ENCODE data around the gene TRIM37. TPM values are rescaled to one million over a fixed set of nuclear protein-coding genes. Genes with fewer than 3 reads are reported as not detected.

TRIM37 gene
- polyA plus RNA-seq, 1 of the 3 experiments (the other 2 are of a cell fraction): 20.5 TPM

GRCh38 chr17:59018019-59018418 lies 88.7 kb downstream of the TRIM37 start:
- peaks cover 6% of the 10 kb centered on the region for H3F3A ChIP-seq (replicated peaks; ENCODE audit: insufficient read depth)
- H3K4me3 ChIP-seq (ENCODE audit: low read depth in 2 of 2, low read length in 1 of 2): no peak overlapping the region
- no peaks in the 10 kb centered on the region for H3K9me2 ChIP-seq
- H4K20me1 ChIP-seq (ENCODE audit: insufficient read depth): no peaks in the 10 kb centered on the region
- H3K27me3 ChIP-seq (ENCODE audit: insufficient read depth): no peaks in the 10 kb centered on the region
- H3K4me2 ChIP-seq: no peak overlapping the region
- H3K4me1 ChIP-seq (ENCODE audit: control insufficient read depth in 1 of 2, insufficient read depth in 2 of 2, low read depth in 1 of 2, low read length in 1 of 2): no peaks in the 10 kb centered on the region
- no peak overlapping the region for H3K27ac ChIP-seq (ENCODE audit: low read depth in 2 of 2, low read length in 1 of 2)
- TF ChIP-seq RFX5 (IDR thresholded peaks at IDR 0.05; ENCODE audit: low read length) (no peak), ELF1 (IDR thresholded peaks at IDR 0.05) (no peak), FOXM1 (IDR thresholded peaks at IDR 0.05; ENCODE audit: low read depth) (no peak), TEAD4 (IDR thresholded peaks at IDR 0.05; ENCODE audit: borderline replicate concordance, insufficient read depth) (no peak), TCF12 (IDR thresholded peaks at IDR 0.05) (no peak), MAX (IDR thresholded peaks at IDR 0.05; ENCODE audit: low read depth) (no peak), MXI1 (IDR thresholded peaks at IDR 0.05; ENCODE audit: low read depth, low read length) (no peak), RCOR1 (IDR thresholded peaks at IDR 0.05; ENCODE audit: low read length) (no peak), FOSL2 (IDR thresholded peaks at IDR 0.05; ENCODE audit: borderline replicate concordance, low read depth) (no peak), POLR2AphosphoS5 (IDR thresholded peaks at IDR 0.05; ENCODE audit: low read depth, low read length) (no peak), USF1 (IDR thresholded peaks at IDR 0.05; ENCODE audit: borderline replicate concordance, low read depth) (no peak), TAF1 (IDR thresholded peaks at IDR 0.05; ENCODE audit: borderline replicate concordance, low read depth, low read length) (no peak)
- POLR2A ChIA-PET: interaction anchor here (1.1 kb wide), 1 partner anchor 300 kb away, joined by 3 read pairs; no protein-coding TSS in a partner anchor
- 79% methylated on average over 1 of the region's 1 CpG for WGBS (ENCODE audit: low lambda C conversion rate)
- no peak overlapping the region for H2AFZ ChIP-seq (ENCODE audit: low read depth)
- peaks cover 22% of the 10 kb centered on the region; the same call in 1 of the 2 replicates for H3K79me2 ChIP-seq (ENCODE audit: insufficient read depth)
- H3K9ac ChIP-seq: no peak overlapping the region
- H3K36me3 ChIP-seq (replicated peaks in 1 of 2; ENCODE audit: control insufficient read depth in 1 of 2, insufficient read depth in 2 of 2, low read length in 1 of 2): peaks cover 9 to 54% of the 10 kb centered on the region in 2 experiments
- CTCF ChIA-PET: interaction anchor here (0.6 to 2.9 kb wide), 3 partner anchors 12 to 623 kb away, joined by 3 to 18 read pairs (median 9); no protein-coding TSS in a partner anchor
- H3K9me3 ChIP-seq: no peaks in the 10 kb centered on the region
- DNase-seq: no peak

DNA sequence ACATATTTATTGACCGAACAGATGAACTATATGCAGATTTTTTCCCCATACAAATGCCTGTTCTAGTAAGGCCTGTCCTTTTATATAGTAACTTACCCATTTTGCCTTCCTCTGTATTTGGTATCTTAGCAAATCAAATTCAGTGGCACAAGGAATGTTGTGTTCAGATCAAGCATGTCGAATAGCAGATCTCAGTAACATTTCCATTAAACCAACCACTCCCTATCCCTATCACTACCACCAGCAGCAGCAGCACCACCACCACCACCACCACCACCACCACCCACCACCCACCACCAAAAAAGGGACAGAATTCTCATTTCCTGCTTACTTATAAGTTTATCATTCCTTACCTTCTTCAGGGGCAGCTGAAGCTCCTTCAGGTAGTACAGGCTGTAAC lies 94.7 kb downstream of the TRIM37 start:
- Histone ChIP-seq H2AFZ (ENCODE audit: low read depth) (no peak overlapping the region), H3F3A (replicated peaks; ENCODE audit: insufficient read depth) (peaks cover 11% of the 10 kb centered on the region), H3K27me3 (ENCODE audit: insufficient read depth) (no peaks in the 10 kb centered on the region), H3K9ac (no peak overlapping the region), H3K79me2 (ENCODE audit: insufficient read depth) (no peaks in the 10 kb centered on the region), H4K20me1 (ENCODE audit: insufficient read depth) (no peaks in the 10 kb centered on the region), H3K4me2 (no peak overlapping the region), H3K9me2 (no peaks in the 10 kb centered on the region), H3K4me3 (ENCODE audit: low read depth in 2 of 2, low read length in 1 of 2) (no peak overlapping the region), H3K9me3 (no peaks in the 10 kb centered on the region), H3K4me1 (ENCODE audit: control insufficient read depth in 1 of 2, insufficient read depth in 2 of 2, low read depth in 1 of 2, low read length in 1 of 2) (no peaks in the 10 kb centered on the region), H3K36me3 (replicated peaks in 1 of 2; ENCODE audit: control insufficient read depth in 1 of 2, insufficient read depth in 2 of 2, low read length in 1 of 2) (peaks cover 23 to 61% of the 10 kb centered on the region in 2 experiments), H3K27ac (ENCODE audit: low read depth in 2 of 2, low read length in 1 of 2) (no peak overlapping the region)
- TF ChIP-seq EZH2phosphoT487 (IDR thresholded peaks at IDR 0.05; ENCODE audit: borderline replicate concordance, low read depth) (no peak), RXRA (IDR thresholded peaks at IDR 0.05; ENCODE audit: borderline replicate concordance, low read depth) (no peak)
- TF ChIP-seq, protein P1, sequence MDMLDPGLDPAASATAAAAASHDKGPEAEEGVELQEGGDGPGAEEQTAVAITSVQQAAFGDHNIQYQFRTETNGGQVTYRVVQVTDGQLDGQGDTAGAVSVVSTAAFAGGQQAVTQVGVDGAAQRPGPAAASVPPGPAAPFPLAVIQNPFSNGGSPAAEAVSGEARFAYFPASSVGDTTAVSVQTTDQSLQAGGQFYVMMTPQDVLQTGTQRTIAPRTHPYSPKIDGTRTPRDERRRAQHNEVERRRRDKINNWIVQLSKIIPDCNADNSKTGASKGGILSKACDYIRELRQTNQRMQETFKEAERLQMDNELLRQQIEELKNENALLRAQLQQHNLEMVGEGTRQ (IDR thresholded peaks at IDR 0.05; ENCODE audit: borderline replicate concordance, low read depth, low read length): no peak
- WGBS (ENCODE audit: low lambda C conversion rate): 92% methylated on average over 2 of the region's 2 CpGs
- CTCF ChIA-PET: interaction anchor here (0.6 to 4.7 kb wide), 3 partner anchors 301 to 493 kb away, joined by 3 to 50 read pairs (median 10); no protein-coding TSS in a partner anchor
- POLR2A ChIA-PET: no interaction called here
- DNase-seq: no peak
